ENCODE measurements around the gene SEMA7A. TPM values are rescaled to one million over a fixed set of nuclear protein-coding genes. Genes with fewer than 3 reads are reported as not detected.

SEMA7A gene
- total RNA-seq, 1 experiment from 2014 or later: 74.9 TPM

GRCh38 chr15:74449095-74449494 is 15.3 kb upstream of the SEMA7A start:
- Histone ChIP-seq H2AFZ (ENCODE audit: low read length) (no peak overlapping the region), H3K27ac (ENCODE audit: low read length) (no peak overlapping the region), H3K27me3 (ENCODE audit: low read length) (no peaks in the 10 kb centered on the region), H3K9me3 (ENCODE audit: low read length) (no peaks in the 10 kb centered on the region), H3K79me2 (ENCODE audit: low read length) (no peaks in the 10 kb centered on the region), H3K4me1 (ENCODE audit: insufficient read depth, low read length) (no peaks in the 10 kb centered on the region), H4K20me1 (ENCODE audit: low read length) (no peaks in the 10 kb centered on the region), H3F3A (ENCODE audit: low read length, unreplicated experiment) (no peaks in the 10 kb centered on the region), H3K9me2 (replicated peaks; ENCODE audit: low read length) (no peaks in the 10 kb centered on the region), H3K9ac (ENCODE audit: low read length) (no peak overlapping the region), H3K4me2 (ENCODE audit: low read length) (no peak overlapping the region), H3K36me3 (ENCODE audit: low read depth, low read length) (no peaks in the 10 kb centered on the region; the same call in 1 of the 2 replicates), H3K4me3 (ENCODE audit: low read length) (no peak overlapping the region)
- CTCF ChIA-PET: no interaction called here
- TF ChIP-seq EZH2phosphoT487 (IDR thresholded peaks at IDR 0.05; ENCODE audit: borderline replicate concordance, low read length): no peak
- TF ChIP-seq CTCF (conservative IDR thresholded peaks at IDR 0.05; ENCODE audit: low read depth, low read length): no peak
- TF ChIP-seq EZH2 (IDR thresholded peaks at IDR 0.05; ENCODE audit: low read length, unreplicated experiment): no peak
- POLR2A ChIA-PET (ENCODE audit: unreplicated experiment): interaction anchor here (0.5 kb wide), 1 partner anchor 1887 kb away, joined by 3 read pairs; the partner anchor contains the start of gene ISL2
- DNase-seq (no peak), ATAC-seq (no peak)
- intact Hi-C loops (cut with micrococcal nuclease): no loop called here
- BruUV-seq (replicated peaks): no TSS peak

- Histone ChIP-seq H3K36me3 (ENCODE audit: low read depth, low read length) (no peaks in the 10 kb centered on the region; the same call in 1 of the 2 replicates), H2AFZ (ENCODE audit: low read length) (no peak overlapping the region), H3K27me3 (ENCODE audit: low read length) (no peaks in the 10 kb centered on the region), H4K20me1 (ENCODE audit: low read length) (no peaks in the 10 kb centered on the region), H3K9ac (ENCODE audit: low read length) (no peak overlapping the region), H3K79me2 (ENCODE audit: low read length) (no peaks in the 10 kb centered on the region), H3F3A (ENCODE audit: low read length, unreplicated experiment) (no peaks in the 10 kb centered on the region), H3K4me2 (ENCODE audit: low read length) (no peak overlapping the region), H3K4me1 (ENCODE audit: insufficient read depth, low read length) (no peaks in the 10 kb centered on the region), H3K9me2 (replicated peaks; ENCODE audit: low read length) (no peaks in the 10 kb centered on the region), H3K4me3 (ENCODE audit: low read length) (no peak overlapping the region), H3K27ac (ENCODE audit: low read length) (no peak overlapping the region), H3K9me3 (ENCODE audit: low read length) (no peaks in the 10 kb centered on the region)
- intact Hi-C loops (cut with micrococcal nuclease): no loop called here
- ATAC-seq: no peak
- ChIA-PET CTCF (no interaction called here), POLR2A (ENCODE audit: unreplicated experiment) (no interaction called here)
- TF ChIP-seq CTCF (conservative IDR thresholded peaks at IDR 0.05; ENCODE audit: low read depth, low read length) (no peak), EZH2phosphoT487 (IDR thresholded peaks at IDR 0.05; ENCODE audit: borderline replicate concordance, low read length) (no peak), EZH2 (IDR thresholded peaks at IDR 0.05; ENCODE audit: low read length, unreplicated experiment) (no peak)
- BruUV-seq (replicated peaks): no TSS peak
- DNase-seq: no peak
Measured at GRCh38 chr15:74445816-74446763, 12.3 kb upstream of the SEMA7A start.
